Erythroblast (primary cell): ENCODE results near the gene SLC5A4.
"Not testable (repeated sequence)": the region's sequence is repeated elsewhere in the genome, so short reads cannot be mapped to it uniquely, and the experiment has no call there.

Experiments
- DNase-seq, 2 experiments: peaks; one replicate each; lab custom pipeline; 2025; lab: John Stamatoyannopoulos, UW
- GATA1 ChIP-seq: IDR thresholded peaks from 2 replicates; pipeline ENCODE4 v1.6.1; 2011; ENCODE audit warnings: low read depth, mild to moderate bottlenecking, control low read depth, low read length, moderate library complexity
- POLR2A ChIP-seq: IDR thresholded peaks from 2 replicates; pipeline ENCODE4 v1.6.1; 2011; ENCODE audit warnings: mild to moderate bottlenecking, low read length

The SLC5A4 gene

GRCh38 chr22:32200752-32201151 lies 54.4 kb downstream of the SLC5A4 start:
- DNase-seq = no peak
- no peak for TF ChIP-seq GATA1
- TF ChIP-seq POLR2A = no peak

DNA sequence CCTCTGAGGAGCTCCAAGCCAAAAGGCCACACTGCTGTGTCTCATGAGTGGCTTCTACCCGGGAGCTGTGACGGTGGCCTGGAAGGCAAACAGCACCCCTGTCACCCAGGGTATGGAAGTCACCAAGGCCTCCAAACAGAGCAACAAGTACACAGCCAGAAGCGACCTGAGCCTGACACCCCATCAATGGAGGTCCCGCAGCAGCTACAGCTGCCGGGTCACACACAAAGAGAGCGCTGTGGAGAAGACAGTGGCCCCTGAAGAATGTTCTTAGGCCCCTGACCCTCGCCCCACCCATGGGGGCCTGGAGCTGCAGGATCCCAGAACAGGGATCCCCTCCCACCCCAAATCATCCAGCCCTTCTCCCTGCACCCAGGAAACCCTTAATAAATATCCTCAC lies 55.2 kb downstream of the SLC5A4 start:
- TF ChIP-seq POLR2A = no peak
- no peak for DNase-seq

GRCh38 chr22:32199341-32199740 lies 55.8 kb downstream of the SLC5A4 start:
- DNase-seq = no peak
- TF ChIP-seq GATA1 (no peak), POLR2A (no peak)

GRCh38 chr22:32197553-32198226 lies 57.5 kb downstream of the SLC5A4 start:
- DNase-seq = not testable (repeated sequence)

DNA sequence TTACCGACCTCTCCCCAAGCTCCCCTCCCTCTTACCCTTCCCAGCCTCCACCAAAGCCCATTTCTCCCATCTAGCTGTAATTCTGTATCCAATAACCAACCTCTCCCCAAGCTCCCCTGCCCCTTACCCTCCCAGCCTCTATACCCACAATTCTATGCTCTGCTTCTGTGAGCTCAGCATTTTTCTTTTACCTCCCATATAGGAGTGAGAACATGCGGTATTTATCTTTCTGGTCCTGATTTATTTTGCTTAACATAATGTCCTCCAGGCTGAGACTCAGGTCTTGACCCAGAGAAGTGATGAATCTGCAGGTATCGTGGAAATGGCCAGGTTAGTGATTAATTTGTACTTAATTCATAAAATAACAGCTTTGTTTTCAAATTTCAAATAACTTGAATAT lies 59.2 kb downstream of the SLC5A4 start:
- DNase-seq = not testable (repeated sequence)

GRCh38 chr22:32193346-32193745 lies 61.8 kb downstream of the SLC5A4 start:
- DNase-seq = not testable (repeated sequence)

DNA sequence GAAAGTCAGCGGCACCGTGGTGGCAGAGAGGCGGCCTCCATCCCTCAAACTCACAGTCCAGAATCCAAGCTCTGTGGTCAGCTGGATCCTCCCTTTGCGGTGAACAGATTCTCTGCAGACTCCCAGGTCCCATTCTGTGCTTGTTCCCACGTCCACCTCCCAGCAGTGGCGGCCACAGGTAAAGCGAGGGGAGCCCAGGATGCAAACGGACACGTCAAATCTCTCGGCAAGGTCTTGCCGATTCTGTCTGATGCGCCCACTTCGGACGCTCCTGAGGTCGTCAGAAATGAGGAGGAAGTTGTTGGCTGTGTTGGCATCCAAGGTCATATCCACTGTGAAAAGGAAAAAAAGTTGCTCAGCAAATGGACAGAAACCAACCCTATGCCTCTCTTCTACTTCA lies 64.1 kb downstream of the SLC5A4 start:
- not testable (repeated sequence) for DNase-seq

- no peak for DNase-seq
Measured at GRCh38 chr22:32185821-32186220, 69.3 kb downstream of the SLC5A4 start.

GRCh38 chr22:32183625-32184024 lies 71.5 kb downstream of the SLC5A4 start:
- DNase-seq = no peak
- TF ChIP-seq POLR2A (no peak), GATA1 (no peak)

More at GRCh38 chr22:32185821-32186220, 69.3 kb downstream of the SLC5A4 start:
- no peak for TF ChIP-seq GATA1
- no peak for TF ChIP-seq POLR2A

DNA sequence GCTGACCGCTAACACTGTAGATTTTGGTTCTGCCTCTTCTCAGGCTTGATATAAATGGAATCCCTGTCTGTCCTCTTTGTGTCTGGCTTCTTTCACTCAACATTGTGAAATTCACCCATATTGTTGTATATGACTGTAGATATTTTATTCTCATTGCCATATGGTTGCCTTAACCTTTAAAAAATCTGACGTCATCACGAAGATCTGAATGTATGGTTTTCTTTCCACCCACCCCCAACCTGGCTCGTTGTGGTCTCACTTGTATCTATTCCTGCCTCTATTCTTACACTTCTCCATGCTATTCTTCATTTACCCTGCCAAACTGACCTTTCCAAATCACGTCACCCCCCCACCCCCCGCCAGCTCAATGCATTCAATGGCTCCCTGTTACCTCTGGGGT lies 74.1 kb downstream of the SLC5A4 start:
- TF ChIP-seq GATA1 = no peak
- TF ChIP-seq POLR2A = no peak

DNA sequence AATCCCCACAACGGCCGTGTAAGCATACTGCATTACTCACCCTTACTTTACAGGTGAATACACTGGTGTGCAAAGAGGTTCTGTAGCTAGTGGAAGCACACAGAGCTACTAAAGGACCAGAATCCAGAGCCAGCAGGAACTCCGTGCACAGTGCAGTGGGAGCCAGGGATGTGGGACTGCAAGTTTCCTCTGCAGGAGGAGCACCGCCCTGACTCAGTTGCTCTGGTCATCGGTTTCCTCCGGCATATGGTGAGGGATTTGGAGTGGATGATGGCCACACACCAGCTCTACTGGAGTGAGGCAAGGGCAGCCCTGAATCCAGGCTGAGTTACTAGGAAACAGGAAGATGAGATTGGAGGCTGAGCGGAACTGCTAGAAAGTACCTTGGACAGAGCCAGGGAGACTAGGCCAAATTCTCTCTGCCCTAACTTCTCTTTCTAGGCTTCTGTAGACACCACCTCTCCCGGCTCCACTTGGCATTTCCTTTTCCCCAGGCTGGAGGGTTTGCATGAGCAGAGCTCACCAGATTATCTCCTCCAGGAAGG lies 77.9 kb downstream of the SLC5A4 start:
- TF ChIP-seq POLR2A = no peak
- no peak for TF ChIP-seq GATA1

More for the DNA sequence above, 74.1 kb downstream of the SLC5A4 start:
- no peak for DNase-seq

DNA sequence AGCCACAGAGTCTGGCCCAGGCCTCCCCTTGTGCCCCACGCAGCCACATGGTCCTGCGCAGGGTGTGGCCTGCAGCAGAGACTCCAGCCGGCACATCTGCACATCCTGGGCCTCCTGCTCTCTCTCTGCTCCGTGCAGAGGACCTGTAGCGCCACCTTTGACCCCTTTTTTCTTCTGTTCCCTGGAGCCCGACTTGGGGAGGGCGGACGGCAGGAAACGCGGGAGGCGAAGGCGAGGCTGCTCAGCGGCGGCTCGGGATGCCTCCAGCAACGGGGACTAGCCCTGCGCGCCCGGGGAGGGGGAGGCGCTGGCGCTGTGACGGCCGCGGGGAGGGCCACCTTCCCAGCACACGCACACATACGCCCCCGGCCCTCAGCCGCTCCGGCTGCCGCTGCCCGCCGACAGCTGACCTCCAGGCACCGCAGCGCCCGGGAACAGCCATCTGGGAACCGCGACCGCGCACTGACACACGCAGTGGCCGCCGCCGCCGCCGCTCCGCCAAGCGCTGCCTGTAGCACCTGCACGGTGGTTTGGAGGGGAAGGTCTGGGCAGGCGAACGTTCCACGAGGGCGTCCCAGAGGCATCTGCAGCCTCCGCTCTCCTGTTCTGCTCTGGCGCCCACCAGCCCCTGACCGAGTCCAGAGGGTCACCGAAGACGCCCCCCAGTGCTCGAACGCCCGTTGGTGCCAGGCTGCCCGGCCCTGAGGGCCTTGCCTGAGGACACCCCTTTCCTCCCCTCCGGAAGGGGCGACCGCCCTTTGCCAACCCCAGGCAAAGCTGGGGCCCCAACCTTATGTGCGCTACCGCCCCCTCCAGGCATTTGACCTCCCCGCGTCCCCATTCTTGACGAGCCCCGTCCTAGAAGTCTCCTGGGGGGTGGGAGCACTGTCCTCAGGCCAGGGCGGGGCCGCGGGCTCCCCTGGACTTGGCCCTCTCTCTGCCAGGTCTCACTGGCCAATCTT lies 79.2 kb downstream of the SLC5A4 start:
- TF ChIP-seq GATA1 (no peak), POLR2A (no peak)

More for the DNA sequence above, 77.9 kb downstream of the SLC5A4 start:
- no peak for DNase-seq

GRCh38 chr22:32175115-32175514 lies 80.0 kb downstream of the SLC5A4 start:
- TF ChIP-seq GATA1 (no peak), POLR2A (no peak)
- no peak for DNase-seq

More for the DNA sequence above, 79.2 kb downstream of the SLC5A4 start:
- DNase-seq = no peak
